Islet precursor cell (in vitro differentiated cells): Measurements from ENCODE around the gene RCN1.
A peak's percentile ranks its signal among the peaks of the same experiment; 100 is the strongest.
"Not testable (repeated sequence)": the region's sequence is repeated elsewhere in the genome, so short reads cannot be mapped to it uniquely, and the experiment has no call there.

Experiments
- DNase-seq: peaks from one replicate; pipeline ENCODE4 v3.0.0-alpha.2; 2018

The RCN1 gene

GRCh38 chr11:32113920-32114203 is 23.0 kb downstream of the RCN1 start:
- no peak for DNase-seq

- no peak for DNase-seq
Observed at GRCh38 chr11:32115446-32115845, 24.6 kb downstream of the RCN1 start.

- DNase-seq = no peak
Observed at GRCh38 chr11:32116668-32117067, 25.8 kb downstream of the RCN1 start.

- DNase-seq = peak; percentile 62
Observed at GRCh38 chr11:32118025-32118974, 27.4 kb downstream of the RCN1 start.

GRCh38 chr11:32119139-32119538 is 28.3 kb downstream of the RCN1 start:
- not testable (repeated sequence) for DNase-seq

- DNase-seq = no peak
Observed at GRCh38 chr11:32121012-32121411, 30.1 kb downstream of the RCN1 start.

- no peak for DNase-seq
Observed at GRCh38 chr11:32122200-32122599, 31.3 kb downstream of the RCN1 start.

GRCh38 chr11:32131321-32131720 is 40.4 kb downstream of the RCN1 start:
- no peak for DNase-seq

GRCh38 chr11:32136657-32137056 is 45.8 kb downstream of the RCN1 start:
- no peak for DNase-seq

- no peak for DNase-seq
Observed at GRCh38 chr11:32137263-32137662, 46.4 kb downstream of the RCN1 start.

- DNase-seq = no peak
Observed at GRCh38 chr11:32137869-32138268, 47.0 kb downstream of the RCN1 start.

- no peak for DNase-seq
Observed at GRCh38 chr11:32138902-32139301, 48.0 kb downstream of the RCN1 start.

GRCh38 chr11:32139896-32140520 is 49.1 kb downstream of the RCN1 start:
- DNase-seq = no peak

GRCh38 chr11:32141745-32142546 is 51.1 kb downstream of the RCN1 start:
- DNase-seq = no peak

- no peak for DNase-seq
Observed at GRCh38 chr11:32143378-32143777, 52.5 kb downstream of the RCN1 start.

GRCh38 chr11:32145282-32145681 is 54.4 kb downstream of the RCN1 start:
- DNase-seq = no peak

GRCh38 chr11:32148895-32149294 is 58.0 kb downstream of the RCN1 start:
- no peak for DNase-seq

- no peak for DNase-seq
Observed at GRCh38 chr11:32149748-32150147, 58.9 kb downstream of the RCN1 start.

- DNase-seq = no peak
Observed at GRCh38 chr11:32151027-32151426, 60.2 kb downstream of the RCN1 start.

- DNase-seq = no peak
Observed at GRCh38 chr11:32152216-32152615, 61.3 kb downstream of the RCN1 start.

GRCh38 chr11:32152821-32153220 is 61.9 kb downstream of the RCN1 start:
- DNase-seq = no peak

- DNase-seq = no peak
Observed at GRCh38 chr11:32153747-32154146, 62.9 kb downstream of the RCN1 start.

- no peak for DNase-seq
Observed at GRCh38 chr11:32154275-32154674, 63.4 kb downstream of the RCN1 start.
